Measurements from ENCODE around the gene SULT2A1.
"Not testable (repeated sequence)": the region's sequence is repeated elsewhere in the genome, so short reads cannot be mapped to it uniquely, and the experiment has no call there.

Gene SULT2A1

DNA sequence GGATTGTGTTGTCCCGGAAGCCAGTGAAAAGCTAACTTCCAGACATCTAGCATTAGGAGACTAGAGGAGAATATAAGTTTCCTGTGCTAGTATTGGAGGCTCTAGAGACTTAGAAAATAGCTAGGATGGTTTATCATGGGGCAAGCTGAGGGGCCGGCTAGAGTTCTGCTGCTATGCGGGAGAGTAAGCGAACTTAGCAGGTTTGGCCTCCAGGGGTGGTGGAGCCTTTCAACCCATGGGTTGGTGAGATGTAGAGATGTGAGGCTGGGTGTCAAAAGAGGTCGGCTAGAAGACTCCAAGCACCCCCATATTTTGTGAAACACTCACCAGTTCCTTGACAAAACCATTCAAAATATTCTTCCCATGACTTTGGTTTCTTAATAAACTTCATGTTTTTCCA, 4.4 kb downstream of the SULT2A1 start:
- Histone ChIP-seq H3K9me3 (ENCODE audit: insufficient read depth, low read depth, low read length) (no peaks in the 10 kb centered on the region), H3K27ac (ENCODE audit: low read depth, low read length) (no peak overlapping the region), H2AFZ (ENCODE audit: insufficient read depth, low read length, poor library complexity) (no peak overlapping the region), H3K4me2 (ENCODE audit: low read length) (no peak overlapping the region), H3K23ac (ENCODE audit: low read length) (no peak overlapping the region), H3K79me1 (ENCODE audit: low read length) (no peaks in the 10 kb centered on the region), H3K4me3 (ENCODE audit: low read depth, low read length) (no peak overlapping the region), H3K18ac (ENCODE audit: low read length) (no peak overlapping the region), H3K27me3 (ENCODE audit: insufficient read depth, low read length) (no peaks in the 10 kb centered on the region), H4K8ac (ENCODE audit: low read depth, low read length) (no peak overlapping the region), H3K79me2 (ENCODE audit: control insufficient read depth, insufficient read depth, low read length, poor library complexity) (no peaks in the 10 kb centered on the region), H4K12ac (ENCODE audit: low read depth, low read length) (no peak overlapping the region), H3K4ac (ENCODE audit: low read depth, low read length) (no peak overlapping the region), H3K36me3 (ENCODE audit: control insufficient read depth in 1 of 2, insufficient read depth in 2 of 2, low read length in 2 of 2) (no peaks in the 10 kb centered on the region), H2BK120ac (ENCODE audit: insufficient read depth, low read length, poor library complexity) (no peak overlapping the region), H2AK5ac (ENCODE audit: low read length) (no peak overlapping the region), H2BK5ac (ENCODE audit: low read depth, low read length, poor library complexity) (no peak overlapping the region), H3K9ac (ENCODE audit: low read length) (no peak overlapping the region), H3K4me1 (ENCODE audit: control insufficient read depth in 1 of 2, insufficient read depth in 2 of 2, low read length in 2 of 2) (no peaks in the 10 kb centered on the region), H3K14ac (ENCODE audit: low read length) (no peak overlapping the region), H2BK12ac (ENCODE audit: low read length) (no peak overlapping the region), H4K91ac (ENCODE audit: low read depth, low read length) (no peak overlapping the region)
- WGBS (ENCODE audit: extremely low coverage, insufficient coverage, insufficient read length), result no CpG with 5 or more reads among the region's 5 CpGs
- no peak for DNase-seq

DNA sequence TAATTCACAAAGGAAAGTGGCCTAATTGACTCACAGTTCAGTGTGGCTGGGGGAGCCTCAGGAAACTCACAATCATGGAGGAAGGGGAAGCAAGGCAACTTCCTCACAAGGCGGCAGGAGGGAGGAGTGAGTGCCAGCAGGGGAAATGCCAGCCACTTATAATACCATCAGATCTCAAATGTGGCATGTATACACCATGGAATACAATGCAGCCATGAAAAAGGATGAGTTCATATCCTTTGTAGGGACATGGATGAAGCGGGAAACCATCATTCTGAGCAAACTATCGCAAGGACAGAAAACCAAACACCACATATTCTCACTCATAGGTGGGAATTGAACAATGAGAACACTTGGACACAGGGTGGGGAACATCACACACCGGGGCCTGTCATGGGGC, 6.7 kb downstream of the SULT2A1 start:
- H3K4me2 ChIP-seq (ENCODE audit: low read length); H4K91ac ChIP-seq (ENCODE audit: low read depth, low read length); H2AFZ ChIP-seq (ENCODE audit: insufficient read depth, low read length, poor library complexity); H3K4me3 ChIP-seq (ENCODE audit: low read depth, low read length); H3K9me3 ChIP-seq (ENCODE audit: insufficient read depth, low read depth, low read length); H3K79me2 ChIP-seq (ENCODE audit: control insufficient read depth, insufficient read depth, low read length, poor library complexity); H3K4ac ChIP-seq (ENCODE audit: low read depth, low read length); H3K79me1 ChIP-seq (ENCODE audit: low read length); H3K18ac ChIP-seq (ENCODE audit: low read length); H2BK5ac ChIP-seq (ENCODE audit: low read depth, low read length, poor library complexity); H2BK12ac ChIP-seq (ENCODE audit: low read length); H4K8ac ChIP-seq (ENCODE audit: low read depth, low read length); DNase-seq; H3K27ac ChIP-seq (ENCODE audit: low read depth, low read length); H3K14ac ChIP-seq (ENCODE audit: low read length); H3K23ac ChIP-seq (ENCODE audit: low read length); H3K9ac ChIP-seq (ENCODE audit: low read length); H2BK120ac ChIP-seq (ENCODE audit: insufficient read depth, low read length, poor library complexity); H3K27me3 ChIP-seq (ENCODE audit: insufficient read depth, low read length); H4K12ac ChIP-seq (ENCODE audit: low read depth, low read length); H2AK5ac ChIP-seq (ENCODE audit: low read length); H3K36me3 ChIP-seq (ENCODE audit: control insufficient read depth in 1 of 2, insufficient read depth in 2 of 2, low read length in 2 of 2); H3K4me1 ChIP-seq (ENCODE audit: control insufficient read depth in 1 of 2, insufficient read depth in 2 of 2, low read length in 2 of 2): not testable (repeated sequence)
- WGBS (ENCODE audit: extremely low coverage, insufficient coverage, insufficient read length), result no CpG with 5 or more reads among the region's 4 CpGs

DNA sequence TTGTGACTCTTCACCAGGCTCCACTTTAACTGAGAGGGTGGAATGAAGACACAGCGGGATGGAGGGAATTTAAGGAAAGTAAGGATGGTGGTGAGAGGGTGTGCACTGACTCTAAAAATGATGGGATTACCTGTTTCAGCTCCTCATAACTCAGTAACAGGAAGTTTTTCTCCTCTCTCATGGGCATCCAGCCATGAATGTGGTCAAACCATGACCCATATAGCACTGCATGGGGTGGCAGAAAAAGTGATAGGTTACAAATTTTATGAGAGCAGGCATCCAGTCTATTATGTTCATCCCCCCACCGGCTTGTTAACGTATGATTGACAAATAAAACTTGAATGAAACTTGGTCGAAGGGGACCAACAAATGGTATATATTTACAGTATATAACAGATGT, 7.2 kb downstream of the SULT2A1 start:
- no peaks in the 10 kb centered on the region for H3K79me2 ChIP-seq (ENCODE audit: control insufficient read depth, insufficient read depth, low read length, poor library complexity)

DNA sequence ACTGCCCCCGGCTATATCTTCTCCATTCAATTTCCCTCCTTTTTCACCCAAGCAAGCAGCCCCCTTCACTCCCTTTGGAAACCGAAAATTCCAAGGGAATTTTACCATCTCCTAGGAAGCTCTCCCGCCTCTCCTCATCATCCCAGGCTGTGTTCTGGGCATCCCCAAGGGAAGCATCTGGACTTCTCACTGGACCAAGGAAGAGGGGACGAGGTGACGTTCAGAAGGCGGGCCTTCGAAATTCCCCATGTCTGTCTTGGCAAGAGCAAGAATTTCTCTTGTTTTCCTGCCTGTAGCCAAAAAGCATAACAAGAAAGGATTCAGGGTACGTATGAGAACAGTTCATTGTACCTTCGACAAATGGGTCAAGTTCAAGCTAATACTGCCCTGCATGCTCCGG, 20.9 kb downstream of the SULT2A1 start:
- H3K27ac ChIP-seq (ENCODE audit: low read depth, low read length), result no peak overlapping the region
- no peak overlapping the region for H4K91ac ChIP-seq (ENCODE audit: low read depth, low read length)
- no peaks in the 10 kb centered on the region for H3K36me3 ChIP-seq (ENCODE audit: control insufficient read depth in 1 of 2, insufficient read depth in 2 of 2, low read length in 2 of 2)
- H2BK5ac ChIP-seq (ENCODE audit: low read depth, low read length, poor library complexity), result no peak overlapping the region
- no peak overlapping the region for H3K9ac ChIP-seq (ENCODE audit: low read length)
- H4K8ac ChIP-seq (ENCODE audit: low read depth, low read length), result no peak overlapping the region
- no peak overlapping the region for H4K12ac ChIP-seq (ENCODE audit: low read depth, low read length)
- H2BK12ac ChIP-seq (ENCODE audit: low read length), result no peak overlapping the region
- H2AFZ ChIP-seq (ENCODE audit: insufficient read depth, low read length, poor library complexity), result no peak overlapping the region
- no peak overlapping the region for H3K23ac ChIP-seq (ENCODE audit: low read length)
- no peak overlapping the region for H3K4ac ChIP-seq (ENCODE audit: low read depth, low read length)
- no peaks in the 10 kb centered on the region for H3K27me3 ChIP-seq (ENCODE audit: insufficient read depth, low read length)
- no CpG with 5 or more reads among the region's 10 CpGs for WGBS (ENCODE audit: extremely low coverage, insufficient coverage, insufficient read length)
- no peaks in the 10 kb centered on the region for H3K79me2 ChIP-seq (ENCODE audit: control insufficient read depth, insufficient read depth, low read length, poor library complexity)
- no peak overlapping the region for H2BK120ac ChIP-seq (ENCODE audit: insufficient read depth, low read length, poor library complexity)
- H3K18ac ChIP-seq (ENCODE audit: low read length), result no peak overlapping the region
- H3K4me1 ChIP-seq (ENCODE audit: control insufficient read depth in 1 of 2, insufficient read depth in 2 of 2, low read length in 2 of 2), result no peaks in the 10 kb centered on the region
- H2AK5ac ChIP-seq (ENCODE audit: low read length), result no peak overlapping the region
- H3K79me1 ChIP-seq (ENCODE audit: low read length), result no peaks in the 10 kb centered on the region
- H3K9me3 ChIP-seq (ENCODE audit: insufficient read depth, low read depth, low read length), result no peaks in the 10 kb centered on the region
- no peak overlapping the region for H3K4me3 ChIP-seq (ENCODE audit: low read depth, low read length)
- no peak overlapping the region for H3K4me2 ChIP-seq (ENCODE audit: low read length)
- H3K14ac ChIP-seq (ENCODE audit: low read length), result no peak overlapping the region
- no peak for DNase-seq

More for the DNA sequence above, 7.2 kb downstream of the SULT2A1 start:
- Histone ChIP-seq H3K9me3 (ENCODE audit: insufficient read depth, low read depth, low read length) (no peaks in the 10 kb centered on the region), H3K4ac (ENCODE audit: low read depth, low read length) (no peak overlapping the region), H3K23ac (ENCODE audit: low read length) (no peak overlapping the region), H2AFZ (ENCODE audit: insufficient read depth, low read length, poor library complexity) (no peak overlapping the region), H3K4me1 (ENCODE audit: control insufficient read depth in 1 of 2, insufficient read depth in 2 of 2, low read length in 2 of 2) (no peaks in the 10 kb centered on the region), H3K9ac (ENCODE audit: low read length) (no peak overlapping the region), H3K79me1 (ENCODE audit: low read length) (no peaks in the 10 kb centered on the region), H3K4me2 (ENCODE audit: low read length) (no peak overlapping the region), H3K27ac (ENCODE audit: low read depth, low read length) (no peak overlapping the region), H2BK12ac (ENCODE audit: low read length) (no peak overlapping the region), H3K18ac (ENCODE audit: low read length) (no peak overlapping the region), H2AK5ac (ENCODE audit: low read length) (no peak overlapping the region), H3K14ac (ENCODE audit: low read length) (no peak overlapping the region), H3K4me3 (ENCODE audit: low read depth, low read length) (no peak overlapping the region), H4K12ac (ENCODE audit: low read depth, low read length) (no peak overlapping the region), H3K36me3 (ENCODE audit: control insufficient read depth in 1 of 2, insufficient read depth in 2 of 2, low read length in 2 of 2) (no peaks in the 10 kb centered on the region), H2BK120ac (ENCODE audit: insufficient read depth, low read length, poor library complexity) (no peak overlapping the region), H2BK5ac (ENCODE audit: low read depth, low read length, poor library complexity) (no peak overlapping the region), H3K27me3 (ENCODE audit: insufficient read depth, low read length) (no peaks in the 10 kb centered on the region), H4K91ac (ENCODE audit: low read depth, low read length) (no peak overlapping the region), H4K8ac (ENCODE audit: low read depth, low read length) (no peak overlapping the region)
- no peak for DNase-seq
- no CpG with 5 or more reads among the region's 4 CpGs for WGBS (ENCODE audit: extremely low coverage, insufficient coverage, insufficient read length)

All from trophoblast cell (in vitro differentiated cells and primary cell).